Upper lobe of left lung (tissue), 4 donors: ENCODE measurements around the gene PABPN1L.

Experiments used
- CTCF ChIP-seq, 6 experiments: fragments of 450-650 bp in 4 of 6; fragments of 200-600 bp in 2 of 6; sonication (generic) in 2 of 6; IDR thresholded peaks; one replicate each; pipeline ENCODE4 v1.5.1; 2016 to 2019; ENCODE audit warnings: antibody characterized with exemption in 6 of 6
- EP300 ChIP-seq, 4 donors: sonication (generic); formaldehyde crosslinking; IDR thresholded peaks; one replicate each; pipeline ENCODE4 v1.5.1; 2017; ENCODE audit warnings: antibody characterized with exemption in 4 of 4, control low read depth in 2 of 4
- POLR2A ChIP-seq, 4 donors: fragments of 450-650 bp; IDR thresholded peaks; one replicate each; pipeline ENCODE4 v1.5.1; 2016 to 2017; ENCODE audit warnings: antibody characterized with exemption in 4 of 4, mild to moderate bottlenecking in 2 of 4
- POLR2AphosphoS5 ChIP-seq, 2 donors: sonication (generic); formaldehyde crosslinking; IDR thresholded peaks; one replicate each; pipeline ENCODE4 v1.5.1; 2017; ENCODE audit warnings: antibody characterized with exemption in 2 of 2

- TF ChIP-seq CTCF (IDR thresholded peaks at IDR 0.05) (no peak), POLR2A (IDR thresholded peaks at IDR 0.05) (no peak), EP300 (IDR thresholded peaks at IDR 0.05) (no peak), POLR2AphosphoS5 (IDR thresholded peaks at IDR 0.05) (no peak)
These were observed 18.3 kb upstream of the PABPN1L start for GRCh38 chr16:88884569-88885271.
